Astrocyte of the cerebellum (primary cell): ENCODE results near the gene ABCF1.
A peak's percentile ranks its signal among the peaks of the same experiment; 100 is the strongest.

Experiments used
- DNase-seq: peaks from one replicate; pipeline ENCODE4 v3.0.0-alpha.2; 2011; ENCODE audit warnings: low read depth
- H3K4me3 ChIP-seq: 2 replicates; pipeline ENCODE4 v1.5.1; 2011; ENCODE audit warnings: mild to moderate bottlenecking, low read depth, low read length, moderate library complexity
- in situ Hi-C: cut with HindIII; loops from 2 replicates; pipeline ENCODE4 v1.10.0; 2017; ENCODE audit warnings: low sequenced_read_pairs
- TF ChIP-seq, protein P1 (sequence below): IDR thresholded peaks from 2 replicates; pipeline ENCODE4 v1.5.1; 2012; ENCODE audit warnings: low read length, low read depth, moderate library complexity, mild to moderate bottlenecking; ENCODE audit errors: missing control alignments

ABCF1 gene

DNA sequence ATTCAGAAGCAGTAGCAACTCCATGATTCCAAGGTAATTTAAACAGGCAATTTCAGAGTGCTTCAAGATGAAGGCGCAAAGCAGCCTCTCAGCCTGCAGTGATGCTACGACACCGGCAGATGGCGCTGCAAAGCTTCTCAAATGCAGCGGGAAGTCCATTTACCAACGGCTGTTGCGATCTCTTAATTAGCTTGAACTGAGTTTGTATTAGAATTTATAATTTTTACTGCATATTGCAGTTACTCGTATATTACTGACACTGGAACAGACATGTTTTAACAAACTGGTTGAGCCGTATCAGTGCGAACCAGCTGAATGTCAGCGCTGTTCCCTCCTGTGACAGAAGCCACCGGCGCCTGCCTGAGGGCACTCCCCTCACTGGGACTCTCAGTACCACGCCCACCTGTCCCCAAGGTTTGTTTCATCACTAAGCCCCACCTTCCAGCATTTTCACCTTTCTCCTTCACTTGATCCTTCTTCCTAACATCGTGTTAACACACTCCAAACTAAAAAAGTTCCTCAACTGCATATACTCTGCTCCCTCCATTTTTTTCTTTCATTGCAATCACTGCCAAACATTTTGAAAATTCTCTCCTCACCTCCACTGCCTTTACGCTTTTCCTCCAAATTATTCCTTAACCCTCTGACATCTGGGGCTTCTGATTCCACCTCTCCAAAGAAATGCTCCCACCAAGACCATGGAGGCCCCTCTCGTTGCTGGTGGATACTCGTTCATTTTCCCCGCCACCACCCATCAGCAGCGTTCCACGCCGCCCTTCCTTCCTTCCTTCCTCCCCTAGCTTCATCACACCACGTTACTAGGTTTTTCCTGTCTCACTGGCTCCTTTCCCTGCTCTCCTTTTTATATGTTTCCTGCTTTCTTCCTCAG, 29.5 kb upstream of the ABCF1 start:
- TF ChIP-seq, protein P1, sequence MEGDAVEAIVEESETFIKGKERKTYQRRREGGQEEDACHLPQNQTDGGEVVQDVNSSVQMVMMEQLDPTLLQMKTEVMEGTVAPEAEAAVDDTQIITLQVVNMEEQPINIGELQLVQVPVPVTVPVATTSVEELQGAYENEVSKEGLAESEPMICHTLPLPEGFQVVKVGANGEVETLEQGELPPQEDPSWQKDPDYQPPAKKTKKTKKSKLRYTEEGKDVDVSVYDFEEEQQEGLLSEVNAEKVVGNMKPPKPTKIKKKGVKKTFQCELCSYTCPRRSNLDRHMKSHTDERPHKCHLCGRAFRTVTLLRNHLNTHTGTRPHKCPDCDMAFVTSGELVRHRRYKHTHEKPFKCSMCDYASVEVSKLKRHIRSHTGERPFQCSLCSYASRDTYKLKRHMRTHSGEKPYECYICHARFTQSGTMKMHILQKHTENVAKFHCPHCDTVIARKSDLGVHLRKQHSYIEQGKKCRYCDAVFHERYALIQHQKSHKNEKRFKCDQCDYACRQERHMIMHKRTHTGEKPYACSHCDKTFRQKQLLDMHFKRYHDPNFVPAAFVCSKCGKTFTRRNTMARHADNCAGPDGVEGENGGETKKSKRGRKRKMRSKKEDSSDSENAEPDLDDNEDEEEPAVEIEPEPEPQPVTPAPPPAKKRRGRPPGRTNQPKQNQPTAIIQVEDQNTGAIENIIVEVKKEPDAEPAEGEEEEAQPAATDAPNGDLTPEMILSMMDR: peak; percentile 99
- H3K4me3 ChIP-seq: peak overlapping the region; percentile 11
- in situ Hi-C loops: loop anchor here (5.0 to 10.0 kb wide), 2 partner anchors 54 to 77 kb away; partner anchors contain the start of gene HLA-E
- DNase-seq: peak; percentile 80

DNA sequence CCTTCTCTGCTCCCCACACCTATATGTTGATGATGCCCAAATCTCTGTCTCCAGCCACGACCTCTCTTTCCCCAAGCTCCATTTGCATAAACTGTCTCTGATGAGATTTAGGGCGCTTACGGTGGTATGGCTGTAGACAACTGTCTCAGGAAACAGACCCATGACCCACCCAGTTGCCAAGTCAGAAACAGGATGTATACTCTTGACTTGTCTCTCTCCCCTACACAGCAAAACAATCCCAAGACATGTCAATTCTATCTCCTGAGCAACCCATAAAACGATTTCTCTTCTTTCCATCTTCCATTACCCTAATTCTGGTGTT, 28.9 kb upstream of the ABCF1 start:
- no peak for DNase-seq
- H3K4me3 ChIP-seq: no peak overlapping the region
- TF ChIP-seq, protein P1: no peak
- in situ Hi-C loops: loop anchor here (5.0 to 10.0 kb wide), 2 partner anchors 55 to 78 kb away; partner anchors contain the start of gene HLA-E

DNA sequence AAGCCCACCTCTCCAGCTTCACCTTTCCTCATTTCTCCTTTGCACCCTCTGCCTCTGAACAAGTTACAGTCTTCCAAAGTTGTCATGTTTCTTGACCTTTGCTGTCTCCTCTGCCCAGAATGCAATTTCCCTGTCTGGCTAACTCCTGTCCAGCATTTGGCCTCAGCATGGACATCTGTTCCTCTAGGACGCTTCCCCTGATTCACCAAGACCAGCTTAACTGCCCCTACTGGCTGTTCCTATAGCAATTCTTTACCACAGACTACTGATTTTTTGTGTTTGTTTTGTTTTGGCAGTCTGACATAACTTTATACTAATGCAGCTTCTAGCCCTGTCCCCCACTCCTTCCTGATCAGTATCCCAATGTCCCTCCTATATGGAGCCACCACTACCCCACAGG, 28.3 kb upstream of the ABCF1 start:
- TF ChIP-seq, protein P1: peak; percentile 16
- no peak overlapping the region for H3K4me3 ChIP-seq
- no peak for DNase-seq
- in situ Hi-C loops: loop anchor here (5.0 to 10.0 kb wide), 2 partner anchors 56 to 78 kb away; partner anchors contain the start of gene HLA-E

DNA sequence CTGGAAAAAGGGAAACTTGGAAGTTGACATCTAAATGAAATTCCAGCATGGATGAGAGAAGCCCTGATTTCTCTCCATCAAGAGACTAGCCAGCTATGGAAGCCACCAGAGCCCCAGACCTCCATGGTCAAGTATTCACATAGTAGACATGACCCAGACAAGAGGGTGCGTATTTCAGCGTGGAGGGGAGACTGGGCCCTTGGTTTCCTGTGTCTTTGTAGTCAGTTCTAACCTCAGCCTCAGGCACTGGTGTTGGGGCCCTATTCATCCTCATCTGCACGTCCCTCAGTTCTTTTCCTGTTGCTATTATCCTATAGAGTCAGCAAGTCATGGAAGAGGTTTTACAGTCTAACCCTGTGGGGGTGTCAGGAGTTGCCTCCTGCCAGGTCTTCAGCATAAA, 27.4 kb upstream of the ABCF1 start:
- H3K4me3 ChIP-seq: no peak overlapping the region
- DNase-seq: no peak
- TF ChIP-seq, protein P1: no peak
- in situ Hi-C loops: loop anchor here (5.0 to 10.0 kb wide), 2 partner anchors 57 to 79 kb away; partner anchors contain the start of gene HLA-E

DNA sequence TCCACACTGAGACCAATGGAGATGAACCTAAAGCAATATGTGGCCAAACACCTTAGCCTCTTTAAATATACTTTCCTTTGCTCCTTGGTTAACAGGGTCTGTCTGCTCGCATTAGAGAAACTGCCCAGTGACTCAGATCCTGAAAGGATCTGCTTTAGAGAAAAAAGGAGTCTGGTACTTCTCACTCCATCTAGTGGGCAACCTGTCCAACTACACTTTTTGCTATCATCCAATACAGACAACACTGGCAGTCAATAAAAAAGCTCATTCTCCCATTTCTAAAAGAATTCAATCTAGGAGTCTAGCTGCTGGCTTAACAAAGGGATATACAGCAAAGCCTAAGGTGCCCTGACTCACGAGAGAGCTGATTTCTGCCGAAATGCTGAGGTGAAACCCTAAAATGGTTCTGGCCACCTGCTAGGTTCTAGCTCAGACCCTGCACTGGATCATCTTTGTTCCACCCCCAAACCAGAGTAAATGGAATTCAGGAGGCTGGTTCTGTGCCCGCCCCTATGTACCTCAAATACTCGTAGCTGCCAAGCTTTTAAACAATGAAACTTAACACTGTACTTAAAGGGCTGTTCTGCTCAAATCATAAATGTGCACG, 26.5 kb upstream of the ABCF1 start:
- peak; percentile 45 for DNase-seq
- in situ Hi-C loops: loop anchor here (5.0 to 10.0 kb wide), 2 partner anchors 57 to 80 kb away; partner anchors contain the start of gene HLA-E

DNA sequence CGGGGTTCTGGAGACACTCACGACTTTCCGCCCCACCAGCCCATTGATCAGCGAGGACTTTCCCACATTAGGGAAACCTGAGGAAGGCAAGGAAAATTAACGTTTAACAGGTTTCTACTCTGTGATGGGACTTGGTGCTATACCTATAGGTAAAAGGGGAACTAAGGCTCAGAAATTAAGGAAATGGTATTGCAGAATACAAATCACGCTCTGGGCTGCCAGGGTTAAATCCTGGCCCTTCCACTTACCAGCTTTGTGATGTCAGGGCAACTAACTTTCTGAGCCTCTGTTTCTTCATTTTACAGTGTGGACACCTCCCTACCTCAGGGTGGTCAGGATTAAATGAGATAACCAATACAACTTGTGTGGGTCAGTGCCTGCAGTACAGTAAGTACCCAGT, 23.8 kb upstream of the ABCF1 start:
- in situ Hi-C loops: loop anchor here (10.0 kb wide), 1 partner anchor 83 kb away; no protein-coding TSS in a partner anchor
- DNase-seq: no peak
- TF ChIP-seq, protein P1: no peak
- no peak overlapping the region for H3K4me3 ChIP-seq

More for the DNA sequence above, 26.5 kb upstream of the ABCF1 start:
- no peak overlapping the region for H3K4me3 ChIP-seq
- TF ChIP-seq, protein P1: peak; percentile 78
